Measurements from ENCODE around the gene POLG. TPM values are rescaled to one million over a fixed set of nuclear protein-coding genes. Genes with fewer than 3 reads are reported as not detected.

Gene POLG
- total RNA-seq (100 to 1,000 TPM; 139 to 140 TPM), total RNA-seq (133 to 256 (median 192) reads per million in 172 experiments)
- 67.1 TPM for polyA plus RNA-seq (2013, experiment 1 of 2)
- polyA plus RNA-seq (2013, experiment 2 of 2) = 74.4 TPM

DNA sequence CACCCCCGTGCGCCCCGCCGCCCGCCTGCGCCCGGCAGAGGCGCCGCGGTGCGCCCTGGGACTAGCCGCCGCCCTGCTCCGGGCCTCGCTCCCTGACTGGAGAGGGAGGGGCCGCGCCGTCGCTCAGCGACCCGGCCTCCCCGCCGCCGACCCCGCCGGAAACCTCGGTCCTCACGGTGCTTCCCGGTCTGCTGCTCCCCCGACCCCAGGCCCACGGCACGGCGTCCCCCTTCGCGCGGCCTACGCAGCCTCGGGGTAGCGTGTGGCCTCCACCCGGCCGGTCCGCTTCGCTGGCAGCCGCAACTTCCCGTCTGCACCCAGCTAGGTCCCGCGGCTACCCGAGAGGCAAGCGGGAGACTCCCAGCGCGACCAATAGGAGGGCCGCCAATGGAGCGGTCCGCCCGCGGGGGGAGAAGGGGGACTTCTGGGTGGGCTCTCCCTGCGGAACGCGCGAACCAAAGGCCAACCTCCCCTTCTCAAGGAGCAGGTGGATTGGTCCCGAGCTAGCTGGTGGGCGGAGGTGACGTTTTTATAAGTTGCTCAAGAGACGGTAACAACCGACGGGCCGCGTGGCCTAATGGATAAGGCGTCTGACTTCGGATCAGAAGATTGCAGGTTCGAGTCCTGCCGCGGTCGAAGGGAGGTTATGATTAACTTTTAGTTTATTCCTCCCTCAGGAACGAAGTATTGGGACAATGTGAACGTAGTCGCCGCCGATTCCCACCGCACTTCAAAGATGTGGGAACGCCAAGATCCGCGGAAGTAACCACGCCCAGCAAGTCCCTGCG is at the start of gene POLG:
POLG (minus strand) TSS at position 315 of the 788 bp plus-strand sequence. CDS start 1,070 bp downstream, outside the sequence.
- H3K4me1 ChIP-seq (ENCODE audit: insufficient read depth, low read length) = peaks cover 54% of the 10 kb centered on the region
- peaks cover 11% of the 10 kb centered on the region for H3K27me3 Mint-ChIP-seq
- H3K27ac Mint-ChIP-seq = peak within 1 kb of the TSS; percentile 100
- TF ChIP-seq, protein P1, sequence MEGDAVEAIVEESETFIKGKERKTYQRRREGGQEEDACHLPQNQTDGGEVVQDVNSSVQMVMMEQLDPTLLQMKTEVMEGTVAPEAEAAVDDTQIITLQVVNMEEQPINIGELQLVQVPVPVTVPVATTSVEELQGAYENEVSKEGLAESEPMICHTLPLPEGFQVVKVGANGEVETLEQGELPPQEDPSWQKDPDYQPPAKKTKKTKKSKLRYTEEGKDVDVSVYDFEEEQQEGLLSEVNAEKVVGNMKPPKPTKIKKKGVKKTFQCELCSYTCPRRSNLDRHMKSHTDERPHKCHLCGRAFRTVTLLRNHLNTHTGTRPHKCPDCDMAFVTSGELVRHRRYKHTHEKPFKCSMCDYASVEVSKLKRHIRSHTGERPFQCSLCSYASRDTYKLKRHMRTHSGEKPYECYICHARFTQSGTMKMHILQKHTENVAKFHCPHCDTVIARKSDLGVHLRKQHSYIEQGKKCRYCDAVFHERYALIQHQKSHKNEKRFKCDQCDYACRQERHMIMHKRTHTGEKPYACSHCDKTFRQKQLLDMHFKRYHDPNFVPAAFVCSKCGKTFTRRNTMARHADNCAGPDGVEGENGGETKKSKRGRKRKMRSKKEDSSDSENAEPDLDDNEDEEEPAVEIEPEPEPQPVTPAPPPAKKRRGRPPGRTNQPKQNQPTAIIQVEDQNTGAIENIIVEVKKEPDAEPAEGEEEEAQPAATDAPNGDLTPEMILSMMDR (IDR thresholded peaks at IDR 0.05) = no peak
- ChIA-PET POLR2A (interaction anchor here (0.7 to 2.0 kb wide), 10 partner anchors 11 to 1620 kb away, joined by 3 to 12 read pairs (median 5); partner anchors contain the start of genes ABHD2, FANCI, ISG20 and MRPL46), CTCF (interaction anchor here (1.3 to 3.0 kb wide), 3 partner anchors 9 to 128 kb away, joined by 3 to 22 read pairs (median 3); no protein-coding TSS in a partner anchor)
- peak; percentile 98 to 100 (median 99) for DNase-seq
- peaks cover 46% of the 10 kb centered on the region for H3K36me3 Mint-ChIP-seq (ENCODE audit: low read depth)
- H3K36me3 ChIP-seq (ENCODE audit: insufficient read depth, low read length) = peaks cover 36% of the 10 kb centered on the region
- peaks cover 56% of the 10 kb centered on the region for H3K4me1 Mint-ChIP-seq (ENCODE audit: low read depth)
- ATAC-seq (ENCODE audit: poor library complexity) = peak; percentile 91
- peak within 1 kb of the TSS; percentile 92 for H3K4me3 ChIP-seq (ENCODE audit: low read length)
- intact Hi-C loops (cut with DNase I, micrococcal nuclease) = loop anchor here (5.0 to 10.0 kb wide), 4 partner anchors 360 to 790 kb away; partner anchors contain the start of genes AEN (in 2 of the 2), DET1 (in 1 of the 2), PEX11A (in 1 of the 2) and WDR93 (in 1 of the 2)
- peak within 1 kb of the TSS; percentile 96 for H3K4me3 Mint-ChIP-seq
- no peaks in the 10 kb centered on the region for H3K9me3 ChIP-seq (ENCODE audit: control insufficient read depth in 1 of 2, insufficient read depth in 1 of 2, low read length in 2 of 2)
- H3K27ac ChIP-seq (ENCODE audit: low read depth in 1 of 2, low read length in 2 of 2) = peak within 1 kb of the TSS; percentile 55 to 79
- peaks cover 2% of the 10 kb centered on the region for H3K9me3 Mint-ChIP-seq
- no peaks in the 10 kb centered on the region for H3K27me3 ChIP-seq (ENCODE audit: control insufficient read depth in 1 of 2, insufficient read depth in 2 of 2, low read length in 2 of 2)

DNA sequence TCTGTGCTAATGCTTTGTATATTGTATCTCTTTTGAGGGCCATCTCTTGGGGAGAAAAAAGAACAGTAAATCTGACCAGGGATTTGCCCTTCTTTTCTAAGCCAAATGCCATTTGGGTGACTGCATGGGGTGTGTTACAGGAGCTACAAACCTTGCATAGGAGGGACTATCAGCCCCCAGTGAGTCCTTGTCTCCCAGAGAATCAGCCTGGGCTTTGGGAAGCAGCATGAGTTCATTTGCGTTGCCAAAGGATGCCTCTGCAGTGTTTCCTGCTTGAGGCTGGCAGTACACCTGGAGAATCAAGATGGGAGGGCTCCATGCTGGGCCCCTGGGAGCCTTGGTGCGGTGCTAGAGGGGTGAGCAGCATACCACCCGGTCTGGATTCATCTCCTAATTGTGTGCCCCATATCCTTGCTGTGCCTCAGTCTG is 49.6 kb upstream of the POLG start:
- Mint-ChIP-seq H3K9me3 (no peaks in the 10 kb centered on the region), H3K4me3 (no peak overlapping the region), H3K27ac (no peak overlapping the region), H3K27me3 (peaks cover 60% of the 10 kb centered on the region), H3K4me1 (ENCODE audit: low read depth) (no peaks in the 10 kb centered on the region), H3K36me3 (ENCODE audit: low read depth) (no peaks in the 10 kb centered on the region)
- no peaks in the 10 kb centered on the region for H3K36me3 ChIP-seq (ENCODE audit: insufficient read depth, low read length)
- H3K4me3 ChIP-seq (ENCODE audit: low read length) = no peak overlapping the region
- H3K9me3 ChIP-seq (ENCODE audit: control insufficient read depth in 1 of 2, insufficient read depth in 1 of 2, low read length in 2 of 2) = peaks cover 0 to 7% of the 10 kb centered on the region in 2 experiments
- POLR2A ChIA-PET = no interaction called here
- TF ChIP-seq, protein P1 (IDR thresholded peaks at IDR 0.05) = no peak
- intact Hi-C loops (cut with DNase I, micrococcal nuclease) = no loop called here
- peaks cover 17 to 29% of the 10 kb centered on the region in 2 experiments for H3K27me3 ChIP-seq (ENCODE audit: control insufficient read depth in 1 of 2, insufficient read depth in 2 of 2, low read length in 2 of 2)
- H3K27ac ChIP-seq (ENCODE audit: low read depth in 1 of 2, low read length in 2 of 2) = no peak overlapping the region
- peaks cover 4% of the 10 kb centered on the region for H3K4me1 ChIP-seq (ENCODE audit: insufficient read depth, low read length)
- DNase-seq = no peak
- CTCF ChIA-PET = no interaction called here
- no peak for ATAC-seq (ENCODE audit: poor library complexity)

DNA sequence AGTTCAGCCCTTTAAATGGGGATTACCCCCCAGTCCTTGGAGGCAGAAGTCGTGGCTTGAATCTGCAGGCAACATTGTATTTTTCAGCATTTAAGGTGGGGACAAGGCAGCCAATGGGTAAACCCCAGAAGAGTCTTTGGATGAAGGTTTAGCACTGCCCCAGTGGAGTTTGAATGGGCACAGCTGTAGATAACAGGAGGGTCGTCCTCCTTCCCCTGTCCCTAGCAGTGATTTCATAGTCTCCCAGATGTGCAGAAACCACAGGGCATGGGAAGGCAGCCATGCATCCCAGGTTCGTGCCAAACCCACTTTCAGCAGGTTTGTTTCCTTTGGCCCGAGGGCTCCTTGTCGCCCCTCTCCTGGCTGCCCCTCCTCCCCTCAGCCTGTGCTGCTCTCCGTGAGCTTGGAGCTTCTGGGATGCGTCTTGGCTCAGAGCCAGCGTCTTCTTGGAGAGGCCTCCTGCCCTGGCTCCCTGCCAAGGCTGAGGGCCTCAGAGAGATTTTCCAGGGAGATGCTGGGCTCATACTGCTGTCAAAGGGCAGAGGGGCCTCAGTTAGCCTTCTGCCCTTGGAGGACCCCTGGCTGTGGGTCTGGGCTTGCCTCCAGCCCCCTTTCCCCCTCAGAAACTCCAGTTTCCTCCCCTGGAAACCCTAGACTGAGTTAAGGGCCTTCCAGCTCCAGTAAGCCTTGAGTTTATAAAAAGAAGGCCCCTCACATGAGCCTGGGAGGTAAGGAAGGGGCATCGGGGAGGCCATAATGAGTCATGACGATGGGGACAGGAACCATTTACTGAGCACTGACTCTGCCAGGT is 48.9 kb upstream of the POLG start:
- H3K36me3 Mint-ChIP-seq (ENCODE audit: low read depth) = no peaks in the 10 kb centered on the region
- H3K9me3 Mint-ChIP-seq = no peaks in the 10 kb centered on the region
- TF ChIP-seq, protein P1 (IDR thresholded peaks at IDR 0.05) = no peak
- H3K9me3 ChIP-seq (ENCODE audit: control insufficient read depth in 1 of 2, insufficient read depth in 1 of 2, low read length in 2 of 2) = peaks cover 0 to 9% of the 10 kb centered on the region in 2 experiments
- peaks cover 21 to 33% of the 10 kb centered on the region in 2 experiments for H3K27me3 ChIP-seq (ENCODE audit: control insufficient read depth in 1 of 2, insufficient read depth in 2 of 2, low read length in 2 of 2)
- no peaks in the 10 kb centered on the region for H3K4me1 Mint-ChIP-seq (ENCODE audit: low read depth)
- H3K36me3 ChIP-seq (ENCODE audit: insufficient read depth, low read length) = no peaks in the 10 kb centered on the region
- H3K27ac ChIP-seq (ENCODE audit: low read depth in 1 of 2, low read length in 2 of 2) = no peak overlapping the region
- DNase-seq (no peak), ATAC-seq (ENCODE audit: poor library complexity) (no peak)
- intact Hi-C loops (cut with DNase I, micrococcal nuclease) = no loop called here
- H3K27me3 Mint-ChIP-seq = peaks cover 55% of the 10 kb centered on the region
- no peak overlapping the region for H3K4me3 Mint-ChIP-seq
- ChIA-PET POLR2A (no interaction called here), CTCF (no interaction called here)
- no peak overlapping the region for H3K4me3 ChIP-seq (ENCODE audit: low read length)
- peaks cover 10% of the 10 kb centered on the region for H3K4me1 ChIP-seq (ENCODE audit: insufficient read depth, low read length)
- no peak overlapping the region for H3K27ac Mint-ChIP-seq

All from CD4-positive, alpha-beta T cell (primary cell).